ENCODE measurements around the gene KBTBD4.
"Not testable (repeated sequence)": the region's sequence is repeated elsewhere in the genome, so short reads cannot be mapped to it uniquely, and the experiment has no call there.

The KBTBD4 gene

DNA sequence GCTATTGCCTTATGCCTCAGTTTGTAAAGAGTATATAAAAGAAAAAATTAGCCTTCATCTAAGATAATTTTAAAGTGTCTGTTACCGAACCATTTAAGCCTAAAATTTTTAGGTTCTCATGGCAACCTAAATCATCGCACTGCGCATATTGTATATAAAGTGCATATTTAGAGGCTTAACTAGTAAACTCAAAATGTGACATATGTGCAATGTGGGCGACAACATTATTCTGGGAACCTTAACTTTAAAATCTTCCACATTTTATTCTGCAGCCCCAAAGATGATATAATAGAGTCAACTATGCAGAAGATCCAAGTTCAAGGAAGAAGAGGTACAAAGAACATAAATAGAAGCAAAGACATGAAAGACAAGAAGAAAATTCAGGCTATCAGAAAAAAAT is 48.8 kb downstream of the KBTBD4 start:
- TF ChIP-seq, protein P1, sequence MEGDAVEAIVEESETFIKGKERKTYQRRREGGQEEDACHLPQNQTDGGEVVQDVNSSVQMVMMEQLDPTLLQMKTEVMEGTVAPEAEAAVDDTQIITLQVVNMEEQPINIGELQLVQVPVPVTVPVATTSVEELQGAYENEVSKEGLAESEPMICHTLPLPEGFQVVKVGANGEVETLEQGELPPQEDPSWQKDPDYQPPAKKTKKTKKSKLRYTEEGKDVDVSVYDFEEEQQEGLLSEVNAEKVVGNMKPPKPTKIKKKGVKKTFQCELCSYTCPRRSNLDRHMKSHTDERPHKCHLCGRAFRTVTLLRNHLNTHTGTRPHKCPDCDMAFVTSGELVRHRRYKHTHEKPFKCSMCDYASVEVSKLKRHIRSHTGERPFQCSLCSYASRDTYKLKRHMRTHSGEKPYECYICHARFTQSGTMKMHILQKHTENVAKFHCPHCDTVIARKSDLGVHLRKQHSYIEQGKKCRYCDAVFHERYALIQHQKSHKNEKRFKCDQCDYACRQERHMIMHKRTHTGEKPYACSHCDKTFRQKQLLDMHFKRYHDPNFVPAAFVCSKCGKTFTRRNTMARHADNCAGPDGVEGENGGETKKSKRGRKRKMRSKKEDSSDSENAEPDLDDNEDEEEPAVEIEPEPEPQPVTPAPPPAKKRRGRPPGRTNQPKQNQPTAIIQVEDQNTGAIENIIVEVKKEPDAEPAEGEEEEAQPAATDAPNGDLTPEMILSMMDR (conservative IDR thresholded peaks at IDR 0.05) = no peak
- no peak overlapping the region; the same call in 1 of the 2 replicates for H3K27ac ChIP-seq

DNA sequence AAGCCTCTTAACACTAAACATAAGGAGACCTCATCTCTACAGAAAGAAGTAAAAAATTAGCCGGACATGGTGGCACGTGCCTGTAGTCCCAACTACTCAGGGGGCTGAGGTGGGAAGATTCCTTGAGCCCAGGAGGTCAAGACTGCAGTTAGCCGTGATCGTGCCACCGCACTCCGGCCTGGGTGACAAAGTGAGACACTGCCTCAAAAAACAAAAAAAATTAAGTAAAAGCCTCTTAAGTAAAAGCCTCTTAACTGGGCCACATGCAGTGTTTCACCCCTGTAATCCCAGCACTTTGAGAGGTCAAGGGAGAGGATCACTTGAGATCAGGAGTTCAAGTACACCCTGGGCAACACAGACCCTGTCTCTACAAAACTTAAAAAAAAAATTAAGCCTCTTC is 51.6 kb downstream of the KBTBD4 start:
- no peak overlapping the region for H3K27ac ChIP-seq
- TF ChIP-seq, protein P1 (conservative IDR thresholded peaks at IDR 0.05) = no peak

DNA sequence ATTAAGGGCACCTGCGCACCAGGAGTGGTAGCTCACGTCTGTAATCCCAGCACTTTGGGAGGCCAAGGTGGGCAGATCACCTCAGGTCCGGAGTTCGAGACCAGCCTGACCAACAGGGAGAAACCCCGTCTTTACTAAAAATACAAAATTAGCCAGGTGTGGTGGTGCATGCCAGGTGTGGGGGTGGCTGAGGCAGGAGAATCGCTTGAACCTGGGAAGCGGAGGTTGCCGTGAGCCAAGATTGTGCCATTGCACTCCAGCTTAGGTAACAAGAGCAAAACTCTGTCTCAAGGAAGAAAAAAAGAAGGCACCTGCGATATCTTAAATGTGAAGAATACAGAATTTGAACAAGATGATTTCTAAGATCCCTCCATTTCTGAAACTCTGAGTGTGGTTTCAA is 52.7 kb downstream of the KBTBD4 start:
- not testable (repeated sequence) for H3K27ac ChIP-seq

DNA sequence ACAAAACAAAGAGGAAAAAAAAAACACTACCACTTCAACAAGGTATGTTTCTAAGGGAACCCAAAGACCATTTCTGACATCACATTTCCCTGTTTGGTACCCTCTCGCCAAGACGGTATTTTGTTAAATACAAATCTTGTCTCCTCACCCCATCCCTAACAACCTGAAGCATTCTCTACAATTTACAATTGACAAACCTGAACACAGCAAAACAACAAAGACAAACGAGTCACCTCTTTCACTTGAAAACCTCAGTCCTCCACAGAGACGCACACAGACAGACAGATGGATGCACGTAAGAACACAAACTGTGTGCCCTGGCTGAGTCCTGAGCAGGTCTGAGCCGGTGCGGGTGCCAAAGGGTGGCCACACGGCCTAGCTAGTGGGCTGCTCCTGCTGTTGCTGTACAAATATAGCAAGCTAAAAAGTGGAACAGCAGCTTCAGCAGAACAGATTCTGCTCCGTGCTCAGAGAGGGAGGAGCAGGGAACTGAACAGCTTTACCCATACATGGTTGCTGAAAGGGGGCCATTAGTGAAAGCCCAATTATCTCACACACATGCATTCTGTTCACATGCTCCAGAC is 54.4 kb downstream of the KBTBD4 start:
- TF ChIP-seq, protein P1 (conservative IDR thresholded peaks at IDR 0.05) = no peak
- H3K27ac ChIP-seq = peak overlapping the region; percentile 37

DNA sequence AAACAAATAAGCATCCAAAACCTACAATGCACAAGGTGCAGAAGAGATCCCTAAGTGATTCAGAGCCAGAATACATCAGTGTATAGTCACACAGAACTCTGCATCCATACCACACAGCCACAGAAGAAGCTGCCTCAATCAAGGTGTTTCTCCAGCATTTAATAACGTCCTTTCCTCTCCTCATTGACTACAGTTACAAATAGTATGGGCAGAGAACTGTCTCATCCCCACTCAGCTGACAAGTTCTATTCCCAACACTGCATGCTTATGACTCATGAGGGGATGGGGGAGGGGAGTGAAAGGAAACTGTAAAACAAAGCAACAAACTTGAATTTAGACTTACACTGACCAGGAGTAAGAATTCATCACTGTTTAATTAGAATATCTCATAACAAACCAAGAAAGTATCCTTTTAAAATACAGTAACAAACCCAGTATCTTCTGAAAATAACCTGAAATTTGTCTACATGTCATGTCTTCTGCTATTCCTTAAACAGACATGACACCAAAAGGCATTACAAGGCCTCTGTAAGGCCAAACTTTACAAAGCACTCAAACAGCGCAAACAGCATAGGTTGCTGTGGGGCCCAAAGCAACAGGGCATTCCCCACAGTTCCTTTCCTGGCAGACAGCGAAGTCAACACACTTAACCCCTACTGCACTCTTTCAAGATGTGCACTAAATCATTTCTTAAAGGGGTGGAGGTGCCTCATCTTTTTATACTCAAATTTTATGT is 55.1 kb downstream of the KBTBD4 start:
- TF ChIP-seq, protein P1 (conservative IDR thresholded peaks at IDR 0.05) = no peak
- peak overlapping the region; percentile 37; the same call in 1 of the 2 replicates for H3K27ac ChIP-seq
